ENCODE results near the gene CSPG5. TPM values are rescaled to one million over a fixed set of nuclear protein-coding genes. Genes with fewer than 3 reads are reported as not detected.
A peak's percentile ranks its signal among the peaks of the same experiment; 100 is the strongest.

The CSPG5 gene, protein sequence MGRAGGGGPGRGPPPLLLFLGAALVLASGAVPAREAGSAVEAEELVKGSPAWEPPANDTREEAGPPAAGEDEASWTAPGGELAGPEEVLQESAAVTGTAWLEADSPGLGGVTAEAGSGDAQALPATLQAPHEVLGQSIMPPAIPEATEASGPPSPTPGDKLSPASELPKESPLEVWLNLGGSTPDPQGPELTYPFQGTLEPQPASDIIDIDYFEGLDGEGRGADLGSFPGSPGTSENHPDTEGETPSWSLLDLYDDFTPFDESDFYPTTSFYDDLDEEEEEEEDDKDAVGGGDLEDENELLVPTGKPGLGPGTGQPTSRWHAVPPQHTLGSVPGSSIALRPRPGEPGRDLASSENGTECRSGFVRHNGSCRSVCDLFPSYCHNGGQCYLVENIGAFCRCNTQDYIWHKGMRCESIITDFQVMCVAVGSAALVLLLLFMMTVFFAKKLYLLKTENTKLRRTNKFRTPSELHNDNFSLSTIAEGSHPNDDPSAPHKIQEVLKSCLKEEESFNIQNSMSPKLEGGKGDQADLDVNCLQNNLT
- total RNA-seq = under 1 TPM; 0.46 to 0.47 TPM
- long read RNA-seq = 0 reads

DNA sequence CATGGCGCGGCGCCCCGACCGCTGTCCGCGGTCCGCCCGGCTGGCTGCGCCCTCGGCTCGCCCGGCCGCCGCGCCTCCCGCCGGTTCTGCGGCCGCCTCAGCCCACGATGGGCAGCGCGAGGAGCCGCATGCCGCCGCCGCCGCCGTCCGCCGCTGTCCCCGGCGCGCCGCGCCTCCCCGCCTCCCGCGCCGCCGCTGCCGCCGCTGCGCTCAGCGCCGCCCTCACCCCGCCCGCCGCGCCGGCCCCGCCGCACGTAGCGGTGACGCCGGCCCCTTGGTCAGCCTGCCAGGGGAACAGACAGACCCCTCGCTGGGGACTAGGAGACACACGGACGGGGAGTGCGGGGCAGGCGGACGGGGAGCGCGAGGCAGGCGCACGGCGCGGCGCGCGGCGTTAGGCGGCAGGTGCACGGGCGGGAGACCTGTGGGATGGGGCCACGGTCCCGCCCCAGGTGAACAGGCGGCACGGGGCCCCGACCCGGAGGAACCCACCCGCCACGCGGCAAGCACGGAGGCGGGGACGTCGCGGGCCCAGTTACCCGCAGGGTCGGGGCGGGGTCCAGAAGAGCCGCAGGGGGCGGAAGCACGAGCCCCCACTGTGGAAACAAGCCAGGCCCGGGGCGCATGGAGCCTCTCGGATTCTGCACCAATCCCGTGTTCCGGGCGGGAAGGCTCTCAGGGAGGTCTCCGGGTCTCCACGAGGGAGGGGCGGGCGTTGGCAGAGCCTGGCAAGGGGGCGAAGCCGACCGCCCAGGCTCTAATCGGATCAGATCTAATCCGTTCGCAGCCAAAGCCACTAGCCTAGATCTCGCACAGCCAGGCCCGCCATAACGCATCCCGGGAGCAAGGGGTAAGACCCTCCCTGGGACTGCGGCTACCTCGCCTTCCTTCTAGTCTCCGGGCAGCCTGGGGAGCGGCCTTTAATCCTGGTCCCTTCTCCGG lies at the start of gene CSPG5:
Gene CSPG5, minus strand, starts transcription at position 175 of the 942 bp plus-strand sequence. Its CDS starts 172 bp downstream, at position 3.
- ATAC-seq = peak; percentile 64
- intact Hi-C loops (cut with DNase I, micrococcal nuclease) = no loop called here

DNA sequence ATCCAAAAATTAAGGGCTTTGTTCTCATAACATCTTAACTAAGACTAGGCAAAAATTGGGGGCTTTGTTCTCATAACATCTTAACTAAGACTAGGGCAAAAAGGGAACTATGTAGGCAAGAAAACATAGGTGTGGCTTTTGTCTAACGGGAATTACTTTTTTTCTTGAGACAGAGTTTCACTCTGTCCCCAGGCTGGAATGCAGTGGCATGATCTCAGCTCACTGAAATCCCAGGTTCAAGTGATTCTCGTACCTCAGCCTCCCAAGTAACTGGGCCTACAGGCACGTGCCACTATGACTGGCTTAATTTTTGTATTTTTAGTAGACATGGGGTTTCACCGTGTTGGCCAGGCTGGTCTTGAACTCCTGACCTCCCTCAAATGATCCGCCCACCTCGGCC lies 49.8 kb upstream of the CSPG5 start:
- intact Hi-C loops (cut with DNase I, micrococcal nuclease) = no loop called here
- DNase-seq (no peak), ATAC-seq (no peak)

More for the DNA sequence above, at the start of gene CSPG5:
- DNase-seq = peak in 1 of 2 donors; percentile 22

DNA sequence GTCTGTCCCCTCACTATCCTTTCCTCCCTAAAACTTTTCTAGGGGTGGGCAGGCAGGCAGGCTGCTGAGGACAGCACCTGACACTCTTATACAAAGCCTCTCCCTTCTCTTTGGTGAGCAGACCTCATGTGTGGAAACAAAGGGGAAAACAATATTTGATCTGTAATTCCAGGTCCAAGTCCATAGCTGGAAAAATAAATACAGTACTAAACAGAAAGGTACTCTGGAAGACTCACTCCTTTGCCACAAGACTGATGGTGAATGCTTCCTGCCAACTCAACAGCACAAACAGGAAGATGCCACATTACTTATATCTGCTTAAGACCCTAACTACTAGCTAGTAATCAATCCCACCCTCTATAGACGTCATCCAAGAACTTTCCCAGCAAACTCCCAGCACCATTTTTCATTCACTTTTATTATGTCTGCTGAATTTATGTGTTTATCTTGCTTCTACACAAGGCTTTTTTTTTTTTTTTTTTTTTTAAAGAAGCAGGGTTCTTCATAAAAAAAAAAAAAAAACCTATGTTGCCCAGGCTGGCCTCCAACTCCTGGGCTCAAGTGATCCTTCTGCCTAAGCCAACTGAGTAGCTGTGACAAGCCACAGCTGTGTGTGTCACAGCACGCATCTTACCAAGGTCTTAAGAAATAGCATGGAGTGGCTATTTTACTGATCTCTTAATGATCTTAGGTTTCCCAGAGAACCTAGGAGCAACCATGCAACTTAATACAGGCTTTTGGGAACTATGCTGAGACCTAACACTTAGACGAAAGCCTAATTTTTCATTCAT lies 44.2 kb upstream of the CSPG5 start:
- intact Hi-C loops (cut with DNase I, micrococcal nuclease) = no loop called here
- DNase-seq (no peak), ATAC-seq (peak; percentile 69)

DNA sequence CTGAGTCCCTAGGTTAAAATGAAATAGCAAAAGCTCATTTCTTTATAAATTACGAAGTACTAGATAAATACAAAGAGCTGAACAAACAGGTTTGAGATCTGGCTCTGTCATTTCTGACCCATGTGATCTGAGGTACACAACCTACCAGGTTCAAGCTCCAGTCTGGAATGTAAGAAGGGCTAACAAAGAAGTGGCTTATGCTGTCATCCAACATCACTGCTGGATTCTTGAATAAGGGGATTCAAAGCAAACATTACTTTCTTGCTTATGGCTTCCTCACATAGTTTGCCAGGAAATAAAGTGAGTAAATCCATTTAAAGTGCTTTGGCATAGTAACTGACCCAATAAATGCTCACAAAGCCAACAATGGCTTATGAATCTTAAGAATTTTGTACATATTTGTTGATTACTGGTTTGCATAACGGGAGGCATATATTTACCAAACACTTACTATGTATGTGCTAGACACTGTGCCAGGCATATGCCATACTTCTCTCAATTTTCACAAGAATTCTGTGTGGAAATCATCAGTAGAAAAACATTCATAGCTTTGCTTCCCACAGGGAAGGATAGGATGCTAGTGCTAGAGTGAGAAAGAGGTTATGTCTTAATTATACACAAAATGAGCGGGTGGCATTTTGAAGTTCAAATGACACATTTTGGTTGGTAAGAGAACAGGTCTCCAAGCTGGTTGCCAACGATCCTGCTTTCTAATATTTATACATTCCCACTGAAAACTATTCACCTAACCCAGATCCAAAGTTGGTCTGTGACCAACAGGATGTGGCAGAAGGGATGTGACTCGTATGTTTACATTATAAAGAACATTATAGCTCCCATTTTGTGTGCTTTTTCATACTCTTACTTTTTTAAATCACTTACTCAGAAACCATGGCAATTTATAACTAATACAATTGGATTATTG lies 38.7 kb upstream of the CSPG5 start:
- intact Hi-C loops (cut with DNase I, micrococcal nuclease) = no loop called here
- ATAC-seq (no peak), DNase-seq (no peak)

DNA sequence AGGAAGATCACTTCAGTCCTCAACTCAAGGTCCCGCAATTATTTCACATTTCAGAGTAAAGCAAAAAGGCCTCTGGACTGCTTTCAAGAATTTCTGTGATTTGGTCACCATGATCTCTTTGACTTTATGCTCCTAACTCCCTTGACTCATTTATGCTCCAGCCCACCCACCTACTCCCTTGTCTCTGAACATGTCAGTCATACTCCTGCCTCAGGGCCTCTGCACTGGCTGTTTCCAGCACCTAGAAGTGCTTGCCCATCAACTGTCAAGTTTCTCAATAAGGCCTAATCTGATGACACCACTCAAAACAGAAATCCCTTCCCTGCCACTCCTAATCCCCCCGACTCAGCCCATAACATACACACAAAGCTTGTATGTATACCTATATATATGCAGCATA lies 36.1 kb upstream of the CSPG5 start:
- no peak for ATAC-seq
- intact Hi-C loops (cut with DNase I, micrococcal nuclease) = no loop called here

DNA sequence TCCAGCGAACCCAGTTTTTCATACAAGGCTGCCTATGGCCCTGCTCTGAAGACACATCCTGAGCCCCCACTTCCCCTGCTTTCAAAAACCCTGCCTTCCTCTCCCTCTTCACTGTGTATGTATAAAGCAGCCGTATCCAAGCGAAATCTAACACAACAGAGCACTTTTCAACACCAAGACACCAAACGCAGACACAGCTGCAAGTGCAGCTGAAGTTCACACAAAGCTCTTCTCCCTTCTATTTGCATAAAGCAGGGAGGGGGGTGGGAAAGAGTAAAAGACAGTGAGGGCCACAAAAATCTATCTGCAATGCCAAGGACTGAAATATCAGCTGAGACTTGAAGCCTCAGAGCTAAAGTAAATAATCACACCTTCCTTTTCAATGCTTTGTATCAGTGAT lies 35.1 kb upstream of the CSPG5 start:
- intact Hi-C loops (cut with DNase I, micrococcal nuclease) = no loop called here
- ATAC-seq (no peak), DNase-seq (no peak)

More for the DNA sequence above, 36.1 kb upstream of the CSPG5 start:
- DNase-seq = no peak

DNA sequence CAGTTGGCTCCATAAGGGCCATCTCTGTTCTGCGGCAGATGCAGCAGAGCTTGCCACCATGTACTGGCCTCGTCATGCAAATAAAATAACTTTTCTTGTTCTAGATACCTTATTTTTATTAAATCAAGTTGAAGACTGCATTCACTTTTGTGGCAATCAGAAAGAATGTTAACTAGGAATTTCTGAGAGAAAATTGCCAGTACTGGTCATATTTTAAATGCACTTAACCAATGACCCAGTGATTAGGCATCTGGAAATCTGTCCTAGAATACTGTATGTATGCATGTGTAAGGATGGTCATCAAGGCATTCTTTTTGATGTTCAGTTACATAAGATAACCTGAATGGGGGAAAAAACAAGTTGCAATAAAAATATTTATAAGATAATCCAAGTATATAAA lies 34.2 kb upstream of the CSPG5 start:
- ATAC-seq = no peak
- intact Hi-C loops (cut with DNase I, micrococcal nuclease) = no loop called here
- no peak for DNase-seq

DNA sequence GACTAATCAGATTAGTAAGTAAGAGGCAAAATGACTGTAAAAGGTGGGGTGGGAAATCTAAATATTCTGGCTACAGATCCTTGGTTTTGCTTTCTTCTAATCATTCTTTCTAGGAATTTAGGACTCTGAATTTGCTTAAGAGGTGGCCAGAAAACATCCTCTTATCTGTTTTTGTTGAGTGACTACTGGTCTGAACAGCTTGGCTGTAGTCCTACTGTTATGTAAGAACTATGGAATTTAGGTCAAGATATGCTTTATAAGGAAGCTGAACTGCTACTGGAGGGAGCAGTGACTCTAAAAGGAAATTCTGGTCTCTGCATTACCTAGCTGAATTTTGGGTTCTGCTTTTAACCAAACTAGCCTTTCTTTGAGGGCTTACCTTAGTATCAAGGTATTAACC lies 33.5 kb upstream of the CSPG5 start:
- DNase-seq (no peak), ATAC-seq (peak; percentile 49)
- intact Hi-C loops (cut with DNase I, micrococcal nuclease) = no loop called here

DNA sequence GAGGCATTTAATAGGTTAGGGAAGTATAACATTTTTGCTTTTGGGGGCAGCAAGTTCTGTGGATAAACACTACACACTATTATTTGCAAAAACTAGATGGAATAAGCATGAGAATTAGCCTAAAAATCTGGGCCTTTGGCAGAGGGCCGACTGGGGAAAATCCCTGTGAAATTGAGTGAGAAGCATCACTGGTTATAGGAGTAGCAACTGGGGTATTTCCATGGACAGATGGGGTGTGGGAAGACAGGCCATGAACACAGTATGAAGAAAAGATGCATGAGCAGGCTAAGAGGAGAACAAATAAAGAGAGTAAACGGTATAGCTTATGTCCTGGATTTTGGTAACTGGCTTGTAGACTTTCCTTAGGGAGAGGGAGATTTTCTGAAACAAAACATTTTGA lies 32.9 kb upstream of the CSPG5 start:
- ATAC-seq (no peak), DNase-seq (no peak)
- intact Hi-C loops (cut with DNase I, micrococcal nuclease) = no loop called here

DNA sequence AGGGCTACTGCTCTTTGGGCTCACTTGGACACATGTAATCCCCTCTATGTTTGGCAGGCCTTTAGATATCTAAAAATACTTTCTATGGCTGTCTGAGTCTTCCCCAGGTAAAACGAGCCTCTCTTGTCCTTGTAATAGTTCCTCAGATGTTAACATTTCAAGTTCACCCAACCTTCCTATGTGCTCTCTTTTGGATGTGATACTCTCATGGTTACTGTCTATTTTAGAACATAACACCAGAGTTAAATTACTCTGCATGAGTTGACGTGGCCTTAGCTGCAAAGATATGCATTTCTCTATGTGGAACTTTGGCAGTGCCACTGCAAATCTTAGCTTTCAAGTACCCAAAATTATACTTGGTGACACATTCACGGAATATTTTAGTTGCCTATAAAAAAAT lies 31.9 kb upstream of the CSPG5 start:
- DNase-seq = no peak
- no peak for ATAC-seq
- intact Hi-C loops (cut with DNase I, micrococcal nuclease) = no loop called here

DNA sequence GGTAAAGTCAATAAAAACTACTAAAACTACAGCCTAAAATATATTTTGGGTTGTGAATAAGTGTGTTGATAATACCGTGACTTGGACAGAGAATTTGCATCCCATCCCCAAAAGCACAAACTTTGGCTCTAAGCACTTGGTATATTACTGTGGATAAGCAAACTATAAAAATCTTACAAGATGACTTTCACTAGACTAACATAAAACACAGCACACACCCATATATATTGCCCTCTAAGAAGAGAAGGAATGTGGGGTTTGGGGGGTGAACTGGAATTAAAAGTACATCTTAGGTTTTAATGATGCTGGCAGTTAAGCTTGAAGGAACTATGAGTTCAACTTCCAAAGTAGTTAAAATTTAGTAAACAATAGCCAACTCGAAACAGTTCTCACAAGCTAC lies 28.7 kb upstream of the CSPG5 start:
- DNase-seq (no peak), ATAC-seq (peak; percentile 74)
- intact Hi-C loops (cut with DNase I, micrococcal nuclease) = no loop called here

DNA sequence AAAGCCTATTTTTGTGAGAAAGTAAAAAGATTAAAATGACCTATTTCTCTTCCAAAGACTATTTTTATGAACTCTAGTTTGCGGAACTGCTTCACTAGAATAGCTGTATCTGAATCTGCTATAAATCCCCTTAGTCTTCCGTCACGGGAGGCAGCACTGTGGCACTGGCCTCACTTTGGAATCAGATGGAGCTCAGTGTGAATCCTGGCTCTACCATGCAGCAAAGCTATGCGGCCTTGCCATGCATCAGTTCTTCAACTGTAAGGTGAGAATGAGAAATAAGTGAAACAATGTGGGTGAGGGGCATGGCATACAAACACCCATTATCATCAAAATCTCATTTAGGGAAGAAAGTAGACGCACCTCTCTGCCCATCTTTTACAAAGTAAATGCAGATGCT lies 27.5 kb upstream of the CSPG5 start:
- DNase-seq = no peak
- no peak for ATAC-seq
- intact Hi-C loops (cut with DNase I, micrococcal nuclease) = no loop called here

DNA sequence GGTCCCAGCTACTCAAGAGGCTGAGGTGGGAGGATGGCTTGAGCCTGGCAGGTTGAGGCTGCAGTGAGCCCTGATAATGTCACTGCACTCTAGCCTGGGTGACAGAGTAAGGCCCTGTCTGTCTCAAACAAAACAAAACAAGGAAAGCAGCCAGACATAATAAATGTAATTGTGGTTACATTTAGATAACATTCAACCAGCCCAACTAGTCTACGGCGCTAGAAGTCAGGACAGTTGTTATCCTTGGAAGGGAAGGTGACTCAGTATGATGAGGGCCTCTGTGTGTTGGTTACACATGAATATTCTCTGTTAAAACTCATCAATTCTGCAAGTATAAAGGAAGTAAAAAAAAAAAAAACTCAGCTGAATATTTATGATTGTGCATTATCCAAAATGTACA lies 27.0 kb upstream of the CSPG5 start:
- ATAC-seq (peak; percentile 86), DNase-seq (no peak)
- intact Hi-C loops (cut with DNase I, micrococcal nuclease) = no loop called here

DNA sequence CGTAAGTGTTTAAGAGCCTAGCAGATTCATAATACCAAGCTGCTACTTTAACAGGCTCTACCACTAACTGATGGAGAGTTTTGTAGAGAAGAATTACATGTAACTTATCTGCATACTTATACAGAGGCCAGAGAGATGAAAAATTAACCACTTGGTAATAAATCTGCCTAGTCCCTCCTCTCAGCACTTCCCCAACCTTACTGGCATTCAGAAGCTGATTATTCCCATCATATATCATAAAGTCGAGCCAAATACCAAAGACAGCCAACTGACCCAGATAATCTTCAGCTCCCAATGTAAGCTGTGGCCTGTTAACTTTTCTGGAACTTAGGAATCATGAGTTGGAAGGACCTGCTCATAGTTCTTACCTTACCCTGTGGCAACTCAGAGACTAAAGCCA lies 25.5 kb upstream of the CSPG5 start:
- peak; percentile 26 for ATAC-seq
- no peak for DNase-seq
- intact Hi-C loops (cut with DNase I, micrococcal nuclease) = no loop called here

DNA sequence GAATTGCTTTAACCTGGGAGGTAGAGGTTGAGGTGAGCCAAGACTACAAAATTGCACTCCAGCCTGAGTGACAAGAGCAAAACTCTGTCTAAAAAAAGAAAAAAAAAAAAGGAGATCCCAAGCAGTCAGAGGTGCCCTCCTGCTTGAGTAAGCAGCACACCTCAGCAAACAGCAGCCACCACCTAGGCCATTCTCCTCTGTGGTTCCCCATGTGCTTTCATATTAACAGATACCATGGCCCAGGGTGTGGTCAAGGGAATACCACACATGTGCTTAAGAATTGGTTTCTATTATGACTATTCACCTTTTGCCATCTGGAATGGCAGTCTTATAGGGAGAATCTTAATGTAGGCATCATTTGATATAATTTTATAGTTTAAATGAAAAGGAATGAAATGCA lies 24.7 kb upstream of the CSPG5 start:
- intact Hi-C loops (cut with DNase I, micrococcal nuclease) = no loop called here
- DNase-seq (no peak), ATAC-seq (peak; percentile 52)

DNA sequence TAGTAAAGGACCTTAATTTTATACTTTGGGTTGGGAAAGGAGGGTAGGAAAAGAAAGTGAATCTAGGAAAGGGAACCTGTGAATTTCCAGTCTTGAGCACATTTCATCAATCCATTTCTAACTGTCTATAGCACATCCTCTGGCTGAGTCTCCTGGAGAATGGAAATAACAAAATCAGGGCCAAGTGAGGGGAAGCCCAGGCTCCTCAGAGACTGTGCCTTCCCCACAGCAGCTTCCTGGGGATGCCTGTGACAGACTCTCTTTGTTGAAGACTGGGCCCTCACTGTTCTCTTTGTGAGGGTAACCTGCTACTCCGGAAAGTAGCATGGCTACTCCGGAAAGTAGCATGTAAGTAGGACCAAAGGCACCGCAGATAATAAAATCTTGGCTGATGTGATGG lies 22.6 kb upstream of the CSPG5 start:
- intact Hi-C loops (cut with DNase I, micrococcal nuclease) = no loop called here
- no peak for DNase-seq
- ATAC-seq = no peak

DNA sequence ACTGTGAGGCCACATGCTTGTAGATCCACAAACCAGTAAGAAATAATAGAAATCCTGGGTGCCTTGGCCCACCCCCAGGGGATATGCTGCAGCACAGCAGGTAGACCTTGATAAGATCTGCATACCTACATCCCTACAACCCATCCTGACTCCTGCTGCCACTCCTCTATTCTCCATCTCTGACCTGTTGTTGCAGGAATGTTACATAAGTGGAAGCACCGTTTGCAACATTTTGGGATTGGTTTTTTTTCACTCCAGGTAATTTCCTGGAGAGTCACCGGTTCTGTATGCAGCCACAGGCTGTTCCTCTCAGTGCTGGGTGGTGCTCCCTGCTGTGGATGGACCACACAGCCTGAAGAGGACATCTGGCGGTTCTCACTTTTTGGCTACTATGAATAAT lies 16.1 kb upstream of the CSPG5 start:
- DNase-seq = no peak
- ATAC-seq = no peak
- intact Hi-C loops (cut with DNase I, micrococcal nuclease) = no loop called here

All from left colon (tissue), 2 donors.